ENCODE measurements around the gene NDUFB7.

DNA sequence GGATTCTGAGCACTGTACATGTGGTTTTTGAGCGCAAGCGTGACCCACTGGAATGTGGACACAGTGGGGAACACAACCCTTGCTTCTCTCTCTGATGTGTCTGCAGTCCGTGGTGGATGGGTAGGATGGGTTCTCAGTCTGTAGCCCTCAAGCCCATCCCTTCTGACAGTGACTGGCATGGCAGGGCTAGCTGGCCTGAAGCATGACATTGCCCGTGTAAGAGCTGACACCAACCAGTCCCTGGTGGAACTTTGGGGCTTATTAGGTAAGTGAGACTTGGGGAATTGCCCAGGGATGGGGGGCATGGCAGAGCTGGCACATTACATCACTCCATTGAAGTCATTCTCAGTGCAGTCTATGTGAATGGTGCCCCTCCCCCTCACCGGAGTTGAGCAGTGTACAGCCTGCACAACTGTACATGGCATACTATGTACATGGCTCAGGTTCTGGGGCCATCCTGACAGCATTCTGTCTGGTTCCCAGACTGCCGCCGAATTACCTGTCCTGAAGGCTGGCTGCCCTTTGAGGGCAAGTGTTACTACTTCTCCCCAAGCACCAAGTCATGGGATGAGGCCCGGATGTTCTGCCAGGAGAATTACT is 27.8 kb upstream of the NDUFB7 start:
- no peak for TF ChIP-seq GATA2 (IDR thresholded peaks at IDR 0.05; ENCODE audit: low read depth, low read length)
- no peak for TF ChIP-seq GATA3 (IDR thresholded peaks at IDR 0.05; ENCODE audit: low read depth, low read length)

Measured in SH-SY5Y (cell line).